GM18909 (cell line): ENCODE results near the gene ASCL5.

Experiments
- ATAC-seq: cut with Tn5 transposase; IDR thresholded peaks from one replicate; pipeline ENCODE4 v1.9.1; 2021; ENCODE audit warnings: mild to moderate bottlenecking; ENCODE audit not compliant: unreplicated experiment, poor library complexity

The ASCL5 gene

DNA sequence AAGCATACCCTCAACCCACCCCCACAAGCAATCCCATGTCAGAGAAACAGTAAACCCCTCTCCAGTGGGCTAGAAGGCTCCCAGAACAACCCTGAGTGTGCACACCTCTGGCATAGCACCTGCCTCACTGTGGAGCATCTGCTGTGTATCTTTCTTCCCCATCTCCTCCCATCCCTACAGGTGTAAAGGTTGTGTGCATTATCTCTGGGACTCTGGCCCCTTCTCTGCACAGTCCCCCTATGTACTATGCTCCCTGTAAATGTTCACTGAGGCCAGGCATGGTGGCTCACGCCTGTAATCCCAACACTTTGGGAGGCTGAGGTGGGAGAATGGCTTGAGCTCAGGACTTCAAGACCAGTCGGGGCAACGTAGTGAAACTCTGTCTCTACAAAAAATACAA is 14.1 kb downstream of the ASCL5 start:
- no peak for ATAC-seq

GRCh38 chr1:201112173-201112731 is 14.7 kb downstream of the ASCL5 start, which contains the start of gene CACNA1S:
Gene CACNA1S (minus strand): TSS chr1:201112426. CDS start chr1:201112339, 87 bp downstream.
- ATAC-seq: no peak

DNA sequence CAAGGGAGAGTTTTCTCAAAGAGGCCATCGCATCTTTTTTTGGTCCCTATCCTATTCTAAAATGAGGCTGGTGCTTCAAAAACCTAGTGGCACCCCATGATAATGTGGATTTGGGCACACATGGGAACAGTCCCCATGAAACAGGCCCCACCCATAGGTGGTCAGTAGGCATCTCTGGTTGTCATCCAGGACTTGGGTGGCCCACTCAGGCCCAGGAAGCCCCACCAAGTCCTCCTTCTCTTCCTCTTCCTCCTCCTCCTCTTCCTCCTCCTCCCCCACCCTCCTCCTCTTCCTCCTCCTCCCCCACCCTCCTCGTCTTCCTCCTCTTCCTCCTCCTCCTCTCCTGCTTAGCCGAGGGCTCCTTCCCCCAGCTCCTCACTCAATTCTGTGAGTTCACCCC is 15.3 kb downstream of the ASCL5 start:
- ATAC-seq: no peak

- no peak for ATAC-seq
Observed at GRCh38 chr1:201111156-201111555, 15.8 kb downstream of the ASCL5 start.

GRCh38 chr1:201110616-201111015 is 16.4 kb downstream of the ASCL5 start:
- no peak for ATAC-seq

DNA sequence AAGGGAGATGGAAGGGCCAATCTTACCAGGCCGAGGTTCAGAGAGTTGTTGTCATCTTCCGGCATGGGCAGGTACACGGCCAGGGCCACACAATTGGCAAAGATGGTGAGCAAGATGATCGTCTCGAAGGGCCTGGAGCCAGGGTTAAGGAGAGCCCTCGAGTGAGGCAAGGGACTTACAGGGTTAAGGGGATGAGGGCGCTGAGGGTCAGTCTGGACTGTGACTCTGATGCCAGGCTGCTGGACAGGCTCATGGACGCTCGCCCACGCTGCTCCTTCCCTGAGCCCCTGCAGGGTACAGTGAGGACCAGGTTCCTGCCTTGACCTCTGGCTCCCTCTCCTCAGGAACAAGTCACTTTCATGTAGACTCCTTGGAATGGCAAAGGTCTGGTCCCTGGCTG is 16.8 kb downstream of the ASCL5 start:
- no peak for ATAC-seq

- ATAC-seq: no peak
Observed at GRCh38 chr1:201109651-201110050, 17.3 kb downstream of the ASCL5 start.

GRCh38 chr1:201108614-201109013 is 18.4 kb downstream of the ASCL5 start:
- ATAC-seq: no peak

DNA sequence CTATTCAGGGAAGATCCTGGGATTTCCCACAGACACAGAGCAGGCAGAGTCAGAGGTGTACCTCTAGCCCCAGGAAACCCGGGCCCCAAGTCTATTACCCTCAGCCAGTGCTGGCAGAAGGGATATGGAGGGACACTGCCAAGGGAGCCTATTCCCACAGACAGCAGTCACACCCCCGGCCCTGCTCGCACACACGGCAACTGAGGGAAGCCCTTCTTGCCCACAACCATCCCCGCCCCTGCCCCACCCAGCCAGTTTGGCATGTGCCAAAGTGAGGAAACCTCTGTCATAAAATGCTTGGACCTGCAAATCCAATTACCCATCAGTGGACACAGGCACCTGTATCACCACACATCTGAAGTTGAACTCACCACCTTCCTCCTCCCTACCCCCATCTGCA is 21.3 kb downstream of the ASCL5 start:
- ATAC-seq: no peak

GRCh38 chr1:201104141-201104540 is 22.8 kb downstream of the ASCL5 start:
- no peak for ATAC-seq

DNA sequence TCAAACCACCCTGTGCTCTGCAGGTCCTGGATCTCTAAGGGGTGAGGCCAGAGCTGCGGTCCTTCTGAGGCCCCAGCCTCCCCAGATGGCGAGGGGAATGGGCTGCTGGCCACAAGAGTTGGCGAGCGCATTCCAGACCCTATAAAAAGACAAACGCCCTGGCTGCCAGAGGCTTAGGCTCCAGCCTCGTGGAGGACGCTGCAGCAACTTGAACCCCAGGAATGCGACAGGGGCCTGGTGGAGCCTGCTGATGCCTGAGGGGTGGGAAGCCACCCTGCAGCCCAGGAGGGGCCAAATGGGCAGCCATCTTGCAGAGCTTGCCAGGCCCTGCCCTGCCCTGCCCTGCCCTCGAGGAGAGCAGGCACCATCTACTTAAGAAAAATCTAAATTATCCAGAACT is 23.3 kb downstream of the ASCL5 start:
- ATAC-seq: no peak

DNA sequence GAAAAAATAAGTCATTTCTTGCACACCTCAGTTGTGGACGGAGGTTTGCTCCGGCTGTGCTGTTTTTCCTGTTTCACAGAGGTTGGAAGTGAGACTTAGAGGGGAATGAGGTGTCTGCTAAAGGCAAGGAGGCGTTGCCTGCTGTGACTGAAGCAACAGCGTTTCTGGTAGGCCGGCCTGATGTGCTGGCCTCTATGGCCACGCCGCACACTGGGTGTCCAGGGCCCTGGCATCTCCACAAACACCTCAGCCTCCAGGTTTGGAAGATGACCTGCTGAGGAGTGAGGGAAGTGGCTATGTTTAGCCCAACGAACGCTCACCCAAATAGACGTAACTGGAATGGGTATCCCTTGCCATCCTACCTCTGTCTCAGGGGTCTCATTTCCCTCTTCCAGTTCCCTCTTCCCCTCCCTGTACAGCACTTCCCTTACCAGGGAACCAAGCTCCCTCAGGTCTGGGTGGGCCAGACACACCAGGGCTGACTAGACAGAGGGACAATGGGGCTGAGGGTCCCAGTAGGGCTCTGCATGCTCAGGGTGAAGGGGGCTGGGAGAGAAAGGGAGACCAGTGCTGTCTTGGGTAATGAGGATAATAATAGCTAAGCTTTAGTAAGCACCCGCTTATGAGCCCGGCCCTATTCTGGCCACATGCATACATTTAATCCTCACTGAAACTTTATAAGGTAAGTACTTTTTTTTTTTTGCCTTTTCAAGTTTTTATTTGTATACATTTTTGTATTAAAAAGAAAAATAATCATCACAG is 26.6 kb downstream of the ASCL5 start:
- ATAC-seq: no peak

DNA sequence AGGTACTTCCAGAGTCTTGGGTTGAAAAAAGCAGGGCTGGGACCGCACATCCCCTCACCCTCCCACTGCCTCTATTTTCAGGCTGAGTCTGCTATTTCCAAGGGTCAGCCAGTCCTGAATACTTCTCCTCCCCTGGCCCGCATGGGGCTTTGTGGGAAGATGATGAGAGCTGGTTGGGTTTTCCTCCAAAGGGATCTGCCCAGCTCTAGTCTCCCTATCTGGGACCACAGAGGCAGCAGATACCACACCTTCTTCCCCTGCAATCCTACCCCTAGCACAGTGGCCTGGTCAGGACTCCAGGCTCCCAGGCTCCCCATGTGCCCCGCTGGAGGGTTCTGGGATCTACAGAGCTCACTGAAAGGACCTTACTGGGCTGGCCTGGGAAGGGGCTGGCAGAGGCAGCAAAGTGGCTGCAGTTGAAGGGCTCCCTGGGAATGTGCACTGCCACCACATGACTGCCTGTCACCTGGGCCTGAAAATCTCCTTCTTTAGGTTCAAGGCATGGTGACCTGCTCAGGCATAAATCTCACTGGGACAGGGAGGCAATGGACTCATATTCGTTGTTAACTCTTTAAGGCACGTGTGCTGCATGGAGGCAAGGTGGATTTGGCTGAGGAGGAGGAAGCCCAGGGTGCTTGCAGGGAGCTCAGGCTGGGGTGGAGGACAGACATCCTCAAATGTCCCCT is 27.8 kb downstream of the ASCL5 start:
- no peak for ATAC-seq

- ATAC-seq: no peak
Observed at GRCh38 chr1:201096977-201097856, 29.8 kb downstream of the ASCL5 start.

DNA sequence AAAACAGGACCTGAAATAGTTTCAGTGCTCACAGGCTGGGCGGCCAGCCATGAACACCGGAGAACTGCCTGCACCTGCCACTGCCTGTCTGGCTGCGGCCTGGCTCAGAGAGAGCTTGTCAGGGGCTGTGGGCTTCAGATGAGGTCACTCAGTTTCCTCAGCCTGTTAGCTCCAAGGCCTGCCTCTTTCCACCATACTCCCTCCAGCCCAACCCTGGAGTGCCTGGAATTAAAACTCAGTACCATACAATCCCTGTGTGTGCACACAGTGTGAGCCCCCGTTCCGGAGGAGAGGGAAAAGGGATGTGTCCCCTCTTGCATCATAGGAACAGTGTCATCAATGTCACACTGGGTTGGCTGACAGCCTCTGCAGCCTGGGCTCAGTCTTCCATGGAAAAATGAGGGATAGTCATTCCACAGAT is 30.9 kb downstream of the ASCL5 start:
- ATAC-seq: no peak

GRCh38 chr1:201095581-201095980 is 31.4 kb downstream of the ASCL5 start:
- no peak for ATAC-seq

DNA sequence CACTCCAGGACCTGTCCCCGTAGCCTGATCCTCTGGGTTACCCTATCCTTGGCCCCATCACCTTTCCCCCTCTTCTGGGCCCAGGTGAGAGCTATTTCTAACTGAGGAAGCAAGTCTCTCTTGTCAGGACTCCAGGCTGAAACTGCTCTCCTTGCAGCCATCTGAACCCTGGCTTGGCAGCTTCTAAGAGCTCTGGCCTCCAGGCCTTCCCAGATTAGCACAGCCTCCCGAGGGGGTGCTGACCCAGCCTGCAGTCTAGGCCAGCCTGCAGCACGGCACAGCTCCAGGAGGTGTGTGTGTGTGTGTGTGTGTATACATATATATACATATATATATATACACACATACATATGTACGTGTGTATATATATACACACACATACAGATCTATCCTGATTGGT is 32.2 kb downstream of the ASCL5 start:
- no peak for ATAC-seq

DNA sequence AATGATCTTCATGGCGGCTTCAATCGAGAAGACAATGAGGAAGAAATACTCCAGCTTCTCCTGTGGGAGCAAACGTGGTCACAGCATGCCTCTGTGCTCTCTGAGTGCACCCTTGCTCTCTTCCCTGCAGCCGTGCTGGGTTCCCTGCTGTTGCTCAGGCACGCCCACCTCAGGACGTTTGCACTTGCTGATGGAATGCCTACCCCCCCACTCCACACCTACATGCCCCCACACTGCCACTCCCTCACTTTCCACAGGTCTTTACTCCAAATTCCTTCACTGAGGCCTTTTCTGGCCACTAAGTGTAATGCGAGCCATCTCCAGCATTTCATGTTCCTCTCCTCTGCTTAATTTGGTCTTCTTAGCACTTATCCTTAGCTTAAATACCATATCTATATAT is 33.0 kb downstream of the ASCL5 start:
- ATAC-seq: no peak

DNA sequence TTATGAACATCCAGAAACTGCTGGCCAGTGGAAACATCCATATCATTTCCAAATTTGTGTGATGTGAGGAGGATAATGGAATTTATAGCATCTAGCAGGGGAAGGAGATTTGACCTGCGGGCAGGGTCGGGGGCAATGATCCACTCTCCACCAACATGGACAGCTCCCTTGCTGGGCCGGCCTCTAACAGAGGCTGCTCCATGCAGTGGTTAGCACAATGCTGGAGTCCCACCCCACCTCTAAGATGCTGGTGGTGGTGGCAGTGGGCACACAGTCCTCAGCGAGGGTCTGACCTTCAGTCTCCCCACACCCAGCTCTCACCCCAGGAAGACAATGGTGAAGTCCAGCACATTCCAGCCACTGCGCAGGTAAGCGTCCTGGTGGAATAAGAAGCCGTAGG is 33.4 kb downstream of the ASCL5 start:
- ATAC-seq: no peak

GRCh38 chr1:201092738-201093137 is 34.2 kb downstream of the ASCL5 start:
- ATAC-seq: no peak

DNA sequence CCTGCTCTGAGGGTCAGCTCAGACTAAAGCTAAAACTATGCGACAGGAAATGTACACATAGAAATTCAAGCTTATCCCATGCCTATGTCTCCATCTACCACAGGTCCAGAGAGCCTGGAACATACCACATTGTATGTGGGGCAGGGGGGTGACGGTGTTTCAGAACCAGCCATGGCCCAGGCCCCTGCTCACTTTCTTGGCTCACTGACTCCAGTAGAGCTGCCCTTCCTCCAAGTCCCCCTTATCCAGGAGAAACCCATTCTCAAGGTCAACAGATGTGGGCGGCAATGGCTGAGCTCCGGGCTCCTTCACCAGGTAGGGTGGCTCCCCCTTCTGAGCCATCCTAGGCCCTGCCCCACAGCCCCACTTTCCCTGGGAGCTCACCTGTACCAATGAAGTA is 35.7 kb downstream of the ASCL5 start:
- no peak for ATAC-seq
